HG03196 (cell line): ENCODE measurements around the gene CEP170B.
"Not testable (repeated sequence)": the region's sequence is repeated elsewhere in the genome, so short reads cannot be mapped to it uniquely, and the experiment has no call there.

ENCODE experiments used
- ATAC-seq: cut with Tn5 transposase; IDR thresholded peaks from one replicate; pipeline ENCODE4 v1.9.1; 2021; ENCODE audit not compliant: unreplicated experiment

Gene CEP170B

DNA sequence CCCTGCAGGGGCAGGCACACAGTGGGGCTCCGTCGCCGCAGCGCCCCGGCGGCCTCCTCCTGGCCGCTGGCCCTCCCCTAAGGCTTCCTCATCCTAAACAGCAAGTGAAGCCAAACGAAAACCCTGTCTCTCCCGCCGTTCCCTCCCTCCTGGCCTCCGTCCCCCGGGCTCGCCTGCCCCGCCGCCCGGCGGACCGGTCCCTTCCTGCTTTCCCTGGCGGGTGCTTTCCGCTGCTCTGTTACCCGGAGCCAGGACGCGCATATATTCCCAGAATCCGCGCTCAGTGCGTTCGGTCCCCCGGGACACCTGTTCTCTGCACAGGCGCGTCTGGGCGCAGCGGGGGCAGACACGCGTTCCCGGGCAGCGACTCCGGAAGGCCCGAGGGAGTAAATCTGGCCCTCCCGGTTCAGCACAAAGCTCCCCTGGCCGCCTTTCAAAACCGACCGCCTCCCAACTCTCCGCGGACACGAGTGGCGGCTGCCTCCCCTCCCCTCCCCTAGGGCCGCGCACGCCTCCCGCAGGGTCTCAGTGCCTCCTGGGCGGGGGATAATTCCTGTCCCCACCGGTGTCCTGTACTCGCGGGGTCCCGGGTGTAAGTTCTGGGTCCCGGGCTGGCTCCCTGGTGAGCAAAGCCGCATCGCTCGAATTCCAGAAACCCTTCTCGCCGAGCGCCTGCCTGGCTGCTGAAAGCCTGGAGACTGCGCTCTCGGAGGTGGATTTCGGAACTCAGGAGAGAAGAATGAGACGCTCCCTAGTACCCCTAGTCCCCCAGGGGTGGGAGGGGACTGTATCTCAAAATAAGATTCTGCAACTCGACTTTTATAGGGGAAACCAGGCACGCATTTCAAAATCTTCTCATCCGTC lies 21.4 kb upstream of the CEP170B start:
- no peak for ATAC-seq

DNA sequence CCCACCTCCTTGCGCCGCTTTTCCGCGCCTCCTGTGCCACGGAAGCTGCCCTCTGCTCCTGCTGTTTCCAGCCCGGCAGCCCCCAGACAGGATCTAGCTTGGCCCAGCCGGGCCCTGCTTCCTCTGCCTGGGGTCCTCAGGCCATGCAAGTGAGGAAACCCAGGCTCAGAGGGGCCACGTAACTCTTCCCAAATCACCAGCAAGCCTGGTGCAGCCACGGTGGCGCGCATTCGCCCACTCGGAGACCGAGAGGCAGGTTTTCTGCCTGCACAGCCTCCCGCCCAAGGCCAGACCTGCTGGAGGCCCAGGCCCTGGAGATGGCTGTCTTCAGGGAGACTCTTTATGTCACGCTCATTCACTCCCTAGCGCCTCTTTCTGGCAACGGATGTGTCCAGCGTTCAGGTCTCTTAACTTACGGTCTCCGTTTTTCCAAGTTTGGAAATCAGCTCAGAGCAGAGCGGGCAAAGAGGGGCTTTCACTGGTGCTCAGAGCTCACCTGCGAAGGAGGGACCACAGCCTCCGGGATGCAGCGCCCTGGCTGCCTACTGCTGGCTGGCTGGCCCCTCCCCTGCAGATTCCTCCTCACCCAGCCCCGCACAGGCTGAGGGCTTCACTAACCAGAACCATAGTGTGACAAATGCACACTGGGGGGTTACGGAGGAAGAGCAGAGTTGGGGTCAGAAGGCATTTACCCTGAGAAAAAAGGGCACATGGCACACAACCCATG lies 20.6 kb upstream of the CEP170B start:
- ATAC-seq = no peak

DNA sequence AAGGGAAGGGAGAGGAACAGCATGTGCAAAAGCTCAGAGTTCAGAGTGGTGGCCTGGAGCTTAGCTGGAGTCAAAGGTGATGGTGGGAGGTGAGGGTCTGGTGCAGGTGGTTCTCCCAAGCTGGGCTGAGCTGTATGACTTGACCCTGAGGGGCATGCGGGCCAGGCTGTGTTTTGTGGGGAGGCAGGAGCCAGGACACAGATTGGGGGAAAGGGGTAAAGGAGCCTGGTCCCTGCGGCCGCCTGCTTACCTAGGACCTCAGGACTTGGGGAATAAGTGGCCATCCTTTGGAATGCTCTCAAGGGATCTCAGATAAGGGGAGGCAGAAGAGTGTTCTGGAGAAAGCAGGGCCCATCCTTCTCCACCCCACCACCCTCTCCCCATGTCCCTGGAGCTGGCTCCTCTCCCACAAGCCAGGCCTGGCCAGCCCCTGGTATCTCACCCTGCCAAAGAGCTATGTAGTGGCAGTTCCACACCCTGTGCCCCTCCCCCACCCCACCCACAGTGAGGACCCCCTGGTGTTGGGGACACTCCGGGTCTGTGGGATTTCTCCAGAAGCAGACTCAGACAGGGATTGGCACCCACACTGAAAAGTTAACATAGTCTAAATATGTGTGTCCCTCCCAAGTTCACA lies 19.9 kb upstream of the CEP170B start:
- ATAC-seq = no peak

DNA sequence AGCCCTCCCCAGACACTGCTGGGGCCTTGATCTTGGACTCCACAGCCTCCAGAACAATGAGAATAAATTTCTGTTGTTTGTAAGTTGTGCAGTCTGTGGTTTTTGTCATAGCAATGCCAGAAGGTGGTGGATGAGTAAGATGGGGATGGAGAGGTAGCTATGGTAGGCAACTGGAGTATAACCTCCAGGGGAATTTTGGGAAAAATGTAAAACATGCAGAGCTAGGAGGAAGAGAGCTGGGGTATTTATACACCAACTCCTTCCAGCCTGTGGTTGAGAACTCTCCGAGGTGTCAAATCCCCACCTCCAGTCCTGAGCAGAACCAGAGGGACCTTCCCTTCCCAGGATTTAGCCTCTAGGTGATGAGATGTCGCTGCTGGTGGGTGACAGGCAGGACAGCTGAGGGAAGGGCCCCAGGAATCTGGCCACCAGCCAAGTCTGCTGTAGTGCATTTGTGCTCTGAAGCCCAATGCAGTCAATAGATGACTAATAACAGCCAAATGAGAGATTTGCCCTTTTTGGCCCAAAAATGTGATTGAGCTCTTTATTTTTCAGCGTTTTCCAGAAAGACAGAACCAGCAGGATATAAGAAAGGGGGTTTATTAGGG lies 19.1 kb upstream of the CEP170B start:
- no peak for ATAC-seq

DNA sequence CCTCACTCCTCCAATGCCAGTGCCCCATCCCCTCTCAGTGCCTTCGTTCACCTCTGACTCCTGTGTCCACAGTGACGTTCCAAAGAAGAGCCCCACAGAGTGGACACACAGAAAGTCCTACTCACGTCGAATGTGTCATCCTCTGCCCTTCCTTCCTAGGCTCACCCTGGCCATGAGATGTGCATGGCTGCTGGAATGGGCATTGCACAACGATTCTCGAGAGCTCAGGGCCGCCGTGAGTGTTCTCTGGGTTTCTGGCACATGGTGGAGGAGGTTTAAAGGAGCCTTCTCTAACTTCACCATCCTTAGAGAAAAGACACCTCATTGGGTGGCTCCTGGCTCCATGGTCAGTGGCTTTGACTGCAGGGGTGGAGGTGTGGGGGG lies 12.8 kb upstream of the CEP170B start:
- no peak for ATAC-seq

DNA sequence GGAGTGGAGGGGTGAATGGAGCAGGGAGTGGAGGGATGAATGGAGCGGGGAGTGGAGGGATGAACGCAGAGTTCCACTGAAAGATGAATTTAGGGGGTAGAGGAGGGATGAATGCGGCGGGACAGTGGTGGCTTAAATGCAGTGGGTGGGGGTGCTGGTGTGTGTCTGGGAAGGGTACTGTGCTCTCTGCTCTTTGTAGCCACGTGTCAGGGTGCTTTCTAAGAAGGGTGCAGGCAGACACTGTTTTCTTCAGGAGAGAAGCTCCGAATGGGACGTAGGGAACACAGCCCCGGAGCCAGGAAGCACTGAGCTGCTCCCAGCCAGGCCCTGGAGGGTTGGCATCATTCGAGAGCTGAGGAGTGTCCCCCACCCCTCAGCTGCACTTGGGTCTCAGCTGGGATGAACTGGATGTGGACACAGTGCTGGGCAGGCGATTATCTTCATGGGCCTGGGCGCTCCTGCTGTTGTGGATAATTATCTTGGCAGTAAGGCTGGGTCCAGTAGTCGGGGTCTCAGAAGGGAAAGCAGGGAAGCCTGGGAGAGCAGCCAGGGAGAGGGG lies 9.5 kb upstream of the CEP170B start:
- ATAC-seq = no peak

DNA sequence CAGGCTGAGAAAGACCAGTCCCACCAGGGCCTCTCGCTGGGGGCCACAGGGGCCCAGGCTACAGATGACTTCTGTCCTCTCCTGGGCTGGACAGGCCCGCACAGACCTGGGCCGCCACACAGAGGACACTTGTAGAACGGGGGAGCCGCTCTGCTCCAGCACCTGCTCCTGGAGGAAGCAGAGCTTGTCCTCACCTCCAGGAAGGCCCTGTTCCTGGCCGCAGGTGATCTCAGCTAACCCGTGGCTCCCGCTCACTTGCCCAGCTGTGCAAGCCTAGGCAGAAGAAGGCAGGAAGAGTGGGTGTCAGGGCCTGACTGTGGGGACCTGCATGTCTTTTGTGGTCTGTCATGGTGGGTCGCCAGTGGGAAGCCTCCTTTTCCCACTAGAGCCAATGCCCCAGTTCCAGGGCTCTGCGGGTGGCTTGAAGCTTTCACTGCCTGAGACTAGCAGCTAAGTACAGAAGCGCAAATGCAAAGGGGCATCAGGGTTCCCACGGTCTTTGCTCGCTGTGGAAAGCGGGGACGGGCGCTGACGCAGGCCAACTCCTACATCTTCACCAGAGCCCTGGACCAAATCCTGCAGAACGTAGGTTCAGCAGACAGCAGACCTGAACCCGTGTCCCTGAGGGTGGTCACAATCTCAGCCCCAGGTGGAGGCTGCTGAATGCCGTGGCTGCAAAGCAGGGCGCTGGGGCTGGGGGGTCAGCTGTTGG lies 8.8 kb upstream of the CEP170B start:
- ATAC-seq = no peak

DNA sequence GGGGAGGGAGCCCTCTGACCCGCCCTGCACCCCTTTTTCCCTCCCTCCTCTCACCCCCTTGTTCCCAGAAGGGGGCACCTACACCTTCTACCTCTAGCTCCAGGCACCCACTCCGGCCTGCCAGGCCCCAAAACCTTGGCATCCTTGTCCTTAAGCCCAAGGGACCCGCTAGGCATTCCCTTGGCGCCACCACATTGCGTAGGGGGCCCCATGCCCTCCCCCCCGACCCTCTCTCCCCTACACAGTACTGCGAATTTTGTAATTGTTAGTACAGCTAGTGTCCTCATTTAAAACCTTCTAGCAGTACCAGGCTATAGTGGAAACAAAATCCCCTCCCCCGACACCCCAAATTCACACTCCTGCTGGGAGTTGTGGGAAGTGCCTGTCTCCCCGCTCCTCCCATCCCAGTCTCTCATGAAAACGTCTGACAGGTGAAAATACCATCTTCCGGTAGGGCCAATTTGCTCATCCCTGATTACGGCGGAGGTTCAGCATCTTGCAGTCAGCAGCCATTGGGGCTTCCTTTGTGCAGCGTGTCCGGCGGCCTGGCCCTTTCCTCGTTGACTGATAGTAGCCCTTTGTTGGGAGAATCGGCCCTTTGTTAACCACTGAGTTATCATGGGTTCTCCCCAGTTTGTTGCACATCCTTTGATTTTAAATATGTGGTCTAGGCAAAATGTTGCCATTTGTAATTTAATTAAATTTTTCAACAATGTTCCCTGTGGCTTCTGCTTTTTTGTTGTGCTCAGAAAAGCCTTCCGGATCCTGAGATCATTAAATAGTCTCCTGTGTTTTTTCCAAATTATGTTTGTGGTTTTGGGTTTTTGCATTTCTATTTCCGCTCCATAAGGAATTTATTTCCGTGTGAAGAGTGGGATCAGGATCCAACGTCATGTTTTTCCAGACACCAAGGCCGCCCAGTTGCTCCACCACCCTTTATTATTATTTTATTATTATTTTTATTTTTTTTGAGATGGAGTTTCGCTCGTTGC lies 7.9 kb upstream of the CEP170B start:
- no peak for ATAC-seq

DNA sequence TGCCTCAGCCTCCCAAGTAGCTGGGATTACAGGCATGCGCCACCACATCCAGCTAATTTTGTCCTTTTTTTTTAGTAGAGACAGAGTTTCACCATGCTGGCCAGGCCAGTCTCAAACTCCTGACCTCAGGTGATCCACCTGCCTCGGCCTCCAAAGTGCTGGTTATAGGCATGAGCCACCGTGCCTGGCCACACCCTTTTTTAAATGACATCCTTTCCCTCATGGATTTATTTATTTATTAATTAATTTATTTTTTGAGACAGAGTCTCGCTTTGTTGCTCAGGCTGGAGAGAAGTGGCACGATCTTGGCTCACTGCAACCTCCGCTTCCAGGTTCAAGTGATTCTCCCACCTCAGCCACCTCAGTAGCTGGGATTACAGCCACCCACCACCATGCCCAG lies 7.1 kb upstream of the CEP170B start:
- ATAC-seq = not testable (repeated sequence)

DNA sequence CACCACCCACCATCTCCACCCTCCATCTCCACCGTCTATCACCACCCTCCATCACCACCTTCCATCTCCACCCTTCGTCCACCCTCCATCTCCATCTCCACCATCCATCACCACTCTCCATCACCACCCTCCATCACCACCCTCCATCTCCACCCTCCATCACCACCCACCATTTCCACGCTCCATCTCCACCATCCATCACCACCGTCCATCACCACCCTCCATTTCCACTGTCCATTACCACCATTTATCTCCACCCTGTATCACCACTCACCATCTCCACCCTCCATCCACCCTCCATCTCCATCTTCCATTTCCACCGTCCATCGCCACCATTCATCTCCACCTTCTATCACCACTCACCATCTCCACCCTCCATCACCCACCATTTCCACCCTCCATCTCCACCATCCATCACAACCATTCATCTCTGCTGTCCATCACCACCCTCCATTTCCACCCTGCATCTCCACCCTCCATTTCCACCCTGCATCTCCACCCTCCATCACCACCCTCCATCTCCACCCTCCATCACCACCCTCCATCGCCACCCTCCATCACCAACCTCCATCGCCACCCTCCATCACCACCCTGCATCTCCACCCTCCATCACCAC lies 6.1 kb upstream of the CEP170B start:
- ATAC-seq = no peak

DNA sequence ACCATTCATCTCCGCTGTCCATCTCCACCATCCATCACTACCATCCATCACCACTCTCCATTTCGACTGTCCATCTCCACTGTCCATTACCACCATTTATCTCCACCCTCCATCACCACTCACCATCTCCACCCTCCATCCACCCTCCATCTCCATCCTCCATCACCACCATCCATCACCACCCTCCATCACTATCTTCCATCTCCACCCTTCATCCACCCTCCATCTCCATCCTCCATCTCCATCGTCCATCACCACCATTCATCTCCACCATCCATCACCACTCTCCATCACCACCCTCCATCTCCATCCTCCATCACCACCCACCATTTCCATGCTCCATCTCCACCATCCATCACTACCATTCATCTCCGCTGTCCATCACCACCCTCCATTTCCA lies 5.2 kb upstream of the CEP170B start:
- ATAC-seq = no peak

DNA sequence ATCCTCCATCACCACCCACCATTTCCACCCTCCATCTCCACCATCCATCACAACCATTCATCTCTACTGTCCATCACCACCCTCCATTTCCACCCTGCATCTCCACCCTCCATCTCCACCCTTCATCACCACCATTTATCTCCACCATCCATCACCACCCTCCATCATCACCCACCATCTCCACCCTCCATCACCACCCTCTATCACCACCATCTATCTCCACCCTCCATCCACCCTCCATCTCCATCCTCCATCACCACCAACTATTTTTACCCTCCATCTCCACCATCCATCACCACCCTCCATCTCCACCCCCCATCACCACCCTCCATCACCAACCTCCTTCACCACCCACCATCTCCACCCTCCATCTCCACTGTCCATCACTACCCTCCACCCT lies 4.7 kb upstream of the CEP170B start:
- no peak for ATAC-seq

DNA sequence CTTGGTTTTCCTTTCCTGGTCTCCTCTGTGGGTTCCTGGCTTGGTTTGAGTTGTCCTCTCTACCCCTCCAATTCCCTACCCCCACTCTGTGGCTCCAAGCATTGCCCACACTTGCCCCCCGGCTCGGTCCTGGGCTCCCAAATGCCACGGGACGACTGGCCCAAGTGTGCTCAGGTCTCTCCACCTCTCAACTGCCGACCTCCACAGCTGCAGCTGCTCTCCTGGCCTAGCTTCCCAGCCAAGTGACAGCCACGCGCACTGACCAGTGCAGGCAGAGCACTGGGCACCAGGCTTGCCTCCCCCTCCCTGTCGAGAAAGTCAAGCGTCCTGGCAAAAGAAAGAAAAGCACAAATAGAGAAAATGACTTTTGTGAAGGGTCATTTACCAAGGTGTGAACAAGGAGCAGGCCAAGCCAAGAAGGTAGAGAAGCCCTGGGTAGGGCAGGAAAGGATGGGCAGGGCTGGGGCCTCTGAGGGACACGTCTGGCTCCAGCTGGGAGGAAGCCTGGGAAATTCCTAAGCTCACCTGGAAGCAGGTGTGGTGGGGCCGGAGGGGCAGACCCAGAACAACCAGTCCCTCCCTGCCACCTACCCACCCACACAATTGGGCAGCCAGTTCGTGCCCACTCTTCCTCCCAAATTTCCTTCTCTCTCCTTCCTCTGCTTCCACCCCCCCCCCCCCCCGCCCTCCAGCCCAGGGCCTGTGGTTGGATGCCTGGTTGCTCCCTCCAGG lies 1.8 kb upstream of the CEP170B start:
- no peak for ATAC-seq

DNA sequence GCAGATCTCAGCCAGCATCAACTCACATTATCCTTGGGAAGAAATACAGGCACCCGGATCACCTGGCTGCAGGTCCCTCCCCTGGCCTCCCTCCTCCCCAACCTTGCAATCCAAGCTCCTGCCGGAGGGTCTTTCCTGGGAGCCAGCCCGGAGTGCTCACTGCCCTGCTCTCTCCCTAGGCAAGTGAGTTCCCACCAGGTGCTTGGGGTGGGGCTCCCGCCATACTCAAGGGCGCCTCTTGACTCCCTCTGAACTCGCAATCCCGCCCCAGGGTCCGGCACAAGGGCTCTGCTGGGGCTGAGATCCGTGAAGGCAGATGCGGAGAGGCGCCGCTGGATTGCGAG lies 1.2 kb upstream of the CEP170B start:
- ATAC-seq = no peak

DNA sequence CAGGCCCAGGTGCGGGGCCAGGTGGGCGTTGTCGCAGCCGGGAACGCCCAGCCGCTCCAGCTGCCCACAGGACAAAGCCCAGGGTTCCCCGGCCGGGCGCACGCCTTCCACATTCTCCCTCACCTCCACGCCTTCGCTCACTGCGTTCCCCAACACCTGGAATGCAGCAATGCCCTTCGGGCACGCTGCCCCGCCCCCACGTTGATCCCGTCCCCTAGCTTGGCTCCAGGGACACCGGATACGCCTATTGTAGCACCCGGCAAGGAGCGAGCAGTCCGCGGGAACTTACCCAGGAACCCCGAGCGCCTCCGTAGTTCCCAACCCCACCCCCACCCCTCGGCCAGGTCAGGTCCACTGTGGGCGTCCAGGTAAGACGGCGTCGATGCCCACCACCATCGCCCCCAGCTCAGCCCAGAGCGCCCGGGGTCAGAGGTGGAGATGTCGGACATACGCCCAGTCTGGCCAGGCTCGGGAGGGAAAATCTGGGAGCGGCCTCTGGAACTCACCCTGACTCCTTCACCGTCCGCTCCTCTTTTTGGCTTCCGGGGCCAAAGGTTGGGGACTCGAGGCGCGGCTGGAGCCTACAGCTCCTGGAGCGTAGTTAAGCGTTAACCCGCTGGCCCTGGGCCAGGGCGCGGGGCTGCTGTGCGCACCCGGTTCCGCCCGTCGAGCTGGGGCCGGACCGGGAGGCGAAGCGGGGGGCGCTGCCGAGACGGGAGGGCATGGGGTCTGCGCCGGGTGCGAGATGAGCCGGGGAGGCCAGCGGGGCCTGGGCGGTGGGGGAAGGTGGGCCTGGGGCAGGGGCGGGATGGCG lies 594 bp upstream of the CEP170B start:
- no peak for ATAC-seq

DNA sequence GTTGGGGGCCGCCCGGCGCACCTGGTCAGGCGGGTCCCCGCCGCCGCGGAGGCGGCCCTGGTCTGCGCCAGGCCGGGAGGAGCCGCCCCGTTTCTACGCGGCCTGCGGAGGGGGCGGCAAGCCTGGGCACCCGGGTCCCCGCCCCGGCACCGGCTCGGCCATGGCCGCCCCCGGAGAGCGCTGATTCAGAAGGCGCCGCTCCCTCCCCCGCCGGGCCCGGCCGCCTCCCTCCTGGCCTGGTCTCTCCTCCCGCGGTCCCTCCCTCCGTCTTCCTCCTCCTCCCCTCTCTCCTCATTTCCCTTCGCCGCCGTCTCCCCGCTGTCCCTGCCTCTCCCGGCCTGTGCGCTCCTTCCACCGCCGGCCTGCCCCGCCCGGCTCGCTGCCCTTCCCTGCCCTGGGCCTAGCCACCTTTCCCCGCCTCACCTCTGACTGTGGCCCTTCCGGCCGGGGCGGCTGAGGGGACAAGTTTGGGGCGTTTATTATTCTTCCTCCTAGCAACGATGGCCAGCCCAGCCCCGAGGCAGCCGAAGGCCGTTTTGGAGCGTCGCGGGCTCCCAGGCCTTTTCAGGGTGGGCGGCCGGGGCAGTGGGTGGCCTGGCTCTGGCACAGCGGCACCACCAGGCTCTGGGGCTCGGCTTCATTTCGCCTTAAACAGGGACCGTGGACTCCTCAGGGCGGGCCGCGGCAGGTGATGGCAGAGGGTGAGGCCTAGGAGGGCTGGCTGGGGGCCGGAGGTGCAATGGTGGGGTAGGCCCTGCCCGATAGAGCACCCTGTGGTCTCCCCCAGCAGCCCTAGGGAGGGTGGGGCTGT lies 768 bp downstream of the CEP170B start:
- ATAC-seq = no peak
